Stomach (tissue), 9 donors: ENCODE results near the gene FOSL2. TPM values are rescaled to one million over a fixed set of nuclear protein-coding genes. Genes with fewer than 3 reads are reported as not detected.

Experiments
- DNase-seq, 2 donors: peaks; one replicate each; pipeline versions ENCODE4 v3.0.0 to v3.0.0-alpha.2; 2013 to 2019
- H3K27ac ChIP-seq, 5 donors: fragments of 200-600 bp in 4 of 5; sonication (generic) in 4 of 5; one replicate each; pipeline ENCODE4 v1.5.1; 2013 to 2019; ENCODE audit warnings: mild to moderate bottlenecking in 1 of 5, moderate library complexity in 1 of 5
- H3K27me3 ChIP-seq, 3 donors: fragments of 200-600 bp; sonication (generic); one replicate each; pipeline ENCODE4 v1.5.1; 2017 to 2019; ENCODE audit warnings: mixed run types in 1 of 3
- H3K36me3 ChIP-seq, 4 donors: fragments of 200-600 bp; sonication (generic); 1 replicate in 3 of 4; 2 replicates in 1 of 4; pipeline ENCODE4 v1.5.1; 2016 to 2019
- H3K4me1 ChIP-seq, 4 donors: fragments of 200-600 bp; sonication (generic); one replicate each; pipeline ENCODE4 v1.5.1; 2016 to 2019
- H3K4me3 ChIP-seq, 4 donors: fragments of 200-600 bp; sonication (generic) in 3 of 4; one replicate each; pipeline ENCODE4 v1.5.1; 2016 to 2019; ENCODE audit warnings: mild to moderate bottlenecking in 1 of 4
- H3K9me3 ChIP-seq, 4 donors: fragments of 200-600 bp; sonication (generic); one replicate each; pipeline ENCODE4 v1.5.1; 2016 to 2019
- EP300 ChIP-seq: sonication (generic); formaldehyde crosslinking; IDR thresholded peaks from one replicate; pipeline ENCODE4 v1.6.1; 2017; ENCODE audit warnings: antibody characterized with exemption
- POLR2A ChIP-seq, 4 donors: fragments of 450-650 bp; IDR thresholded peaks; one replicate each; pipeline ENCODE4 v1.6.1; 2016; ENCODE audit warnings: antibody characterized with exemption in 4 of 4, control low read depth in 2 of 4, mild to moderate bottlenecking in 1 of 4, moderate library complexity in 1 of 4
- POLR2AphosphoS5 ChIP-seq, 3 donors: sonication (generic); formaldehyde crosslinking; IDR thresholded peaks; one replicate each; pipeline ENCODE4 v1.6.1; 2016; ENCODE audit warnings: antibody characterized with exemption in 3 of 3
- WGBS, 5 donors: extraction: QIAGEN DNeasy Blood & Tissue Kit in 3 of 5; methylation state at CpG; one replicate each; pipeline versions ENCODE4 v1.1.5 to v1.1.7; 2013 to 2018; 5-methylcytosine and 5-hydroxymethylcytosine counted together
- intact Hi-C: fragments of 100-400 bp; cut with DNase I; formaldehyde crosslinking; loops from one replicate; pipeline ENCODE4 v1.15.1; 2023; ENCODE audit warnings: low total_unique reads
- polyA plus RNA-seq, 3 donors: library from polyadenylated mRNA; stranded (reverse); fragments of 200-250 nt; gene quantifications; one replicate each; pipeline ENCODE4 v1.2.3, GENCODE V29; 2013
- total RNA-seq, 5 donors: library from RNA; depleted of rRNA; stranded (reverse); fragments of >200 nt; gene quantifications; one replicate each; pipeline versions ENCODE4 v1.1.0 to v1.2.3, GENCODE V29; 2014 to 2016
- TF ChIP-seq, protein P1 (sequence below), 7 experiments: fragments of 450-650 bp in 4 of 7; fragments of 200-600 bp in 3 of 7; sonication (generic) in 3 of 7; IDR thresholded peaks; one replicate each; pipeline ENCODE4 v1.5.1; 2016 to 2019; ENCODE audit warnings: antibody characterized with exemption in 7 of 7, control low read depth in 2 of 7, mild to moderate bottlenecking in 1 of 7
- donor health status: healthy with polysubstance abuse.
- donor health status: Bipolar disorder and iron deficiency.
- donor health status: healthy.

FOSL2 gene
- total and polyA plus RNA-seq, 8 donors: 24.4 to 227 (median 71.2) TPM

- Histone ChIP-seq H3K9me3 (no peaks in the 10 kb centered on the region), H3K4me3 (peak overlapping the region; percentile 72 to 97 (median 85)), H3K27me3 (no peaks in the 10 kb centered on the region), H3K27ac (peak overlapping the region; percentile 98 to 100 (median 99)), H3K4me1 (peaks cover 34 to 44% (median 38%) of the 10 kb centered on the region in 4 donors), H3K36me3 (peaks cover 3 to 28% (median 14%) of the 10 kb centered on the region in 4 donors)
- DNase-seq: peak in 1 of 2 donors; percentile 78
- 5 to 10% (median 5%) methylated on average over 15 of the region's 15 CpGs for WGBS, 5 donors
- TF ChIP-seq EP300 (no peak), POLR2AphosphoS5 (IDR thresholded peaks at IDR 0.05) (peak; percentile 84 to 91 (median 88)), POLR2A (IDR thresholded peaks at IDR 0.05) (peak in 1 of 4 donors; percentile 41)
- intact Hi-C loops: no loop called here
Observed at GRCh38 chr2:28395334-28396061, 2.8 kb downstream of the FOSL2 start.

- DNase-seq: no peak
- WGBS, 5 donors: 10 to 23% (median 19%) methylated on average over 2 of the region's 2 CpGs
- Histone ChIP-seq H3K36me3 (peaks cover 3 to 44% (median 23%) of the 10 kb centered on the region in 4 donors), H3K4me3 (peak overlapping the region; percentile 72 to 97 (median 85)), H3K27me3 (no peaks in the 10 kb centered on the region), H3K4me1 (peaks cover 48 to 55% (median 51%) of the 10 kb centered on the region in 4 donors), H3K27ac (peak overlapping the region in 4 of 5 donors; percentile 98 to 100 (median 98)), H3K9me3 (no peaks in the 10 kb centered on the region)
- TF ChIP-seq EP300: no peak
- no peak for TF ChIP-seq POLR2A (IDR thresholded peaks at IDR 0.05)
- TF ChIP-seq POLR2AphosphoS5 (IDR thresholded peaks at IDR 0.05): no peak
- TF ChIP-seq, protein P1, sequence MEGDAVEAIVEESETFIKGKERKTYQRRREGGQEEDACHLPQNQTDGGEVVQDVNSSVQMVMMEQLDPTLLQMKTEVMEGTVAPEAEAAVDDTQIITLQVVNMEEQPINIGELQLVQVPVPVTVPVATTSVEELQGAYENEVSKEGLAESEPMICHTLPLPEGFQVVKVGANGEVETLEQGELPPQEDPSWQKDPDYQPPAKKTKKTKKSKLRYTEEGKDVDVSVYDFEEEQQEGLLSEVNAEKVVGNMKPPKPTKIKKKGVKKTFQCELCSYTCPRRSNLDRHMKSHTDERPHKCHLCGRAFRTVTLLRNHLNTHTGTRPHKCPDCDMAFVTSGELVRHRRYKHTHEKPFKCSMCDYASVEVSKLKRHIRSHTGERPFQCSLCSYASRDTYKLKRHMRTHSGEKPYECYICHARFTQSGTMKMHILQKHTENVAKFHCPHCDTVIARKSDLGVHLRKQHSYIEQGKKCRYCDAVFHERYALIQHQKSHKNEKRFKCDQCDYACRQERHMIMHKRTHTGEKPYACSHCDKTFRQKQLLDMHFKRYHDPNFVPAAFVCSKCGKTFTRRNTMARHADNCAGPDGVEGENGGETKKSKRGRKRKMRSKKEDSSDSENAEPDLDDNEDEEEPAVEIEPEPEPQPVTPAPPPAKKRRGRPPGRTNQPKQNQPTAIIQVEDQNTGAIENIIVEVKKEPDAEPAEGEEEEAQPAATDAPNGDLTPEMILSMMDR (IDR thresholded peaks at IDR 0.05): no peak
- intact Hi-C loops: no loop called here
Observed at GRCh38 chr2:28397043-28397381, 4.4 kb downstream of the FOSL2 start.

- intact Hi-C loops: no loop called here
- 32 to 43% (median 41%) methylated on average over 13 of the region's 13 CpGs for WGBS, 5 donors
- peaks cover 3 to 56% (median 33%) of the 10 kb centered on the region in 4 donors for H3K36me3 ChIP-seq
- H3K27me3 ChIP-seq: no peaks in the 10 kb centered on the region
- no peak for TF ChIP-seq EP300
- TF ChIP-seq POLR2AphosphoS5 (IDR thresholded peaks at IDR 0.05): peak; percentile 29 to 60 (median 30)
- DNase-seq: peak; percentile 62 to 68
- peaks cover 61 to 67% (median 63%) of the 10 kb centered on the region in 4 donors for H3K4me1 ChIP-seq
- H3K4me3 ChIP-seq: peak overlapping the region; percentile 72 to 97 (median 85)
- H3K9me3 ChIP-seq: no peaks in the 10 kb centered on the region
- H3K27ac ChIP-seq: peak overlapping the region; percentile 72 to 100 (median 98)
Observed at GRCh38 chr2:28398101-28398834, 5.6 kb downstream of the FOSL2 start.

DNA sequence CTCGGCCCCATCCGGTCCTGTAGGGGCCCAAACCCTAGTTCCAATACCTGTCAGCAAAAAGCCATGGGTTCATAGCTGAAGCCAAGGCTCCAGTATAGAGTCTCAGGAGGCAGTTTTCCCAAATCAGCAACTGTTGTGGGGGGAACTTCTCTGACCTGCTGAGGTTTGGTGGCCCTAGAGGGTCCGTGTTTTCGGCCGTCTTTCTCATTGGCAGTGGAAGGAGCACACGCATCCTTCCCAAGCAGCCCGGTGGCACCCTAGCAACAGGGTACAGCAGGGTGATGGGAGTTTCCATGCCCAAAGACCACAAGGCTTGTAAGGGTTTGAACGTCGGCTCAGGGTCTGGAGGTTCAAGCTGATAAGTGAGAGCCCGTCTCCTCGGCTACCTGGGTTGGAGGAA lies 6.6 kb downstream of the FOSL2 start:
- intact Hi-C loops: no loop called here
- H3K4me1 ChIP-seq: peaks cover 71 to 77% (median 73%) of the 10 kb centered on the region in 4 donors
- DNase-seq: no peak
- no peaks in the 10 kb centered on the region for H3K27me3 ChIP-seq
- H3K27ac ChIP-seq: peak overlapping the region; percentile 60 to 100 (median 98)
- 46 to 73% (median 58%) methylated on average over 11 of the region's 11 CpGs for WGBS, 5 donors
- TF ChIP-seq POLR2AphosphoS5 (IDR thresholded peaks at IDR 0.05): peak in 2 of 3 donors; percentile 5 to 19
- TF ChIP-seq, protein P1 (IDR thresholded peaks at IDR 0.05): no peak
- peak in 1 of 4 donors; percentile 7 for TF ChIP-seq POLR2A (IDR thresholded peaks at IDR 0.05)
- no peak for TF ChIP-seq EP300
- H3K4me3 ChIP-seq: peak overlapping the region; percentile 72 to 97 (median 85)
- H3K9me3 ChIP-seq: no peaks in the 10 kb centered on the region
- peaks cover 12 to 66% (median 43%) of the 10 kb centered on the region in 4 donors for H3K36me3 ChIP-seq

GRCh38 chr2:28399956-28400355 lies 7.3 kb downstream of the FOSL2 start:
- Histone ChIP-seq H3K27ac (peak overlapping the region; percentile 9 to 100 (median 98)), H3K4me3 (peak overlapping the region; percentile 72 to 97 (median 85)), H3K27me3 (no peaks in the 10 kb centered on the region), H3K36me3 (peaks cover 18 to 73% (median 47%) of the 10 kb centered on the region in 4 donors), H3K9me3 (no peaks in the 10 kb centered on the region), H3K4me1 (peaks cover 78 to 82% (median 80%) of the 10 kb centered on the region in 4 donors)
- DNase-seq: no peak
- 24 to 35% (median 32%) methylated on average over 6 of the region's 6 CpGs for WGBS, 5 donors
- TF ChIP-seq, protein P1 (IDR thresholded peaks at IDR 0.05): no peak
- TF ChIP-seq POLR2AphosphoS5 (IDR thresholded peaks at IDR 0.05): peak in 2 of 3 donors; percentile 3 to 20
- TF ChIP-seq POLR2A (IDR thresholded peaks at IDR 0.05): no peak
- TF ChIP-seq EP300: no peak
- intact Hi-C loops: no loop called here
